ENCODE data around the gene LMF1.

The LMF1 gene

DNA sequence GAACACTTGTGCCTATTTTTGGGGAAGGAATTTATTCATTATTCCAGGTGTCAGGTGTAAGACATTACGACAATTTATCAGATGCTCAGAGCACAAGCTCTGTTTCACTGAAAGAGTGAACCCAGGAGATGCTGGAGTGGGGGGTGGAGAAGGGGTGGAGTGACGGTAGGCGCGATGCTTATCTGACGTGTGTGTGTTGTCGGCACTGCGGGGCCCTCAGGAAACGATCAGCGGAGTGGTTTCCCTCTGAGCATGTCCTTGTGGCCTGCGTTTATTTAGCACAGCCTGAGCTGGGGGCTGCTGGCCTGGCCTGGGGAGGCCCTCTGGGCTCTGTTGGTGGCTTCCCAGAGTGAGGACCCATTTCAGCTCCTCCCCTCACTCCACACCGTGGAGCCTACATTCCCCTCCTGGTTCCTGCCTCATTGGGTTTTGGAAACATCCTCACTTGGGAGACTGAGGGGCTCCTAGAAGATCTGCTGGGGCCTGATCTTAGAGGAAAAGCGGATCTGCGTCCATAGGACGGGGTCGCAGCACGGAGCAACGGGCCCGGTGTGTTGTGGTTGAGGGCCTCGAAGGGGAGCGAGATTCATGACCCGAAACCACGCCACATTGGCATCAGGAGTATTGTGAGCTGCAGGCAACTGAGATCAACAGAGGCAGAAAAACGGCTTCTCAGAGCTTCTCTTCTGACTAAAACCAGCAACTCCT lies 151.3 kb downstream of the LMF1 start:
- no peak for DNase-seq

DNA sequence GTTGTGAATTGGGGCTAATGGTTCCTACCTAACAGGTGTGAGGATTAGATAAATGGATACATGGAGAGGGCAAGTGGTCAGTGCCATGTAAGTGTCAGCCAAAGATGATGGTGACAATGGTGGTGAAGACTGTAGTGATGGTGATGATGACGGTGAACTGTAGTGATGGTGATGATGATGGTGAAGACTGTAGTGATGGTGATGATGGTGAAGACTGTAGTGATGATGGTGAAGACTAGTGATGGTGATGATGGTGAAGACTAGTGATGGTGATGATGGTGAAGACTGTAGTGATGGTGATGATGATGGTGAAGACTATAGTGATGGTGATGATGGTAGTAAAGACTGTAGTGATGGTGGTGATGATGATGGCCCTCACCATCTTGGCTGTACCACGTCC lies 152.2 kb downstream of the LMF1 start:
- no peak for DNase-seq

DNA sequence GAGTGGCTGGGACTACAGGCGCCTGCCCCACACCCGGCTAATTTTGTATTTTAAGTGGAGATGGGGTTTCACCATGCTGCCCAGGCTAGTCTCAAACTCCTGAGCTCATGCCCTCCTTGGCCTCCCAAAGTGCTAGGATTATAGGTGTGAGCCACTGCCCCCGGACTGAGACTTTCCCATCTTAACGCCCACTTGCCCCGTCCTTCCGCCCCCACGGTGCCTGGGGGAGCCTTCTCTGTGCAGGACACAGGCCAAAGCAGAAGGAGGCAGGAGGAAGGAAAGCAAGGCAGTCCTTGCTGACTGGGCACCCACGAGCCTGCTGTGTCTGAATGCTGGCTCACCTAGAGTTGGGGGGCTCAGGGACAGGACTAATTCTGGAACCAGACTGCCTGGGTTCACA lies 152.7 kb downstream of the LMF1 start:
- no peak for DNase-seq

DNA sequence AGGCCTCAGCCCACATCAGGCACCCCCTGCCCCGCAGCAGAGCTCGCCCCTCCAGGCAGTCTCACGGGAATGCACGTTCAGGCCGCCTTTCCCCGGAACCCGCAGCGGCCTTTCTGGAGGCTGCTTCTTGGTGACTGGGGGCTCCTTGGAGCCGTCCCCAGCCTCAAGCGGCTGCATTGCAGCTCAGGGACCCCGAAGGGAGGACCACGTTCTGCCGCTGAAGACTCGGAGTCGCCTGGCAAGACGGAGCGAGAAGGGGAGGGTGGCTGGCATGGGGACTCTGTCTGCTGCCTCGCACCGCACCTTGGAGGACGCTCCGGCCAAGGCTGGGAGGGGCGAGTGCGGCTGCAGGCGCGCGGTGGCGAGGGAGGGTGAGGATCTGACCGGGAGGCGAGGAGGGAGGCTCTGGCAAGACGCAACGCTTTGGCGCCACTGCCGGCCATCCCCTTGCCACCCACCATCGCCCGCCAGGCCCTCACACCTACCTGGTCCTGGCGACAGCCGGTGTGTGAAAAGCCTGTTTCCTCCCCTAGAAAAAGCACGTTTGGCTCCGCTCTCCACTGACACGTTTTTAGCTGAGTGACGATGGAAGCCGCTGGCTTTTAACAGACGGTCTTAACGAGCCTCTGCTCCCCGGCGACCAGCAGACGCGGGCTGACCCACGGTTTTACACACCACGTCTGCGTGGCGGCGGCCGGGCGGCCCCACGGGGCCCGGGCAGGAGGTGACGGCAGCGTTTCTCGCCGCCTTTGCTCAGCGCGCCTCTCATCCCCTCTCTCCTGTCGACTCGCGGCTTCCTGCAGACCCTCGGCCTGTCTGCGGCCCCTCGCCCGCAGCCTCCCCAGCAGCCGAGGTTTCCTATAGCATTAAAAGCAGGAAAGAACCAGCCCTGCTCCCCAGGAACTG lies 153.5 kb downstream of the LMF1 start:
- DNase-seq = no peak

DNA sequence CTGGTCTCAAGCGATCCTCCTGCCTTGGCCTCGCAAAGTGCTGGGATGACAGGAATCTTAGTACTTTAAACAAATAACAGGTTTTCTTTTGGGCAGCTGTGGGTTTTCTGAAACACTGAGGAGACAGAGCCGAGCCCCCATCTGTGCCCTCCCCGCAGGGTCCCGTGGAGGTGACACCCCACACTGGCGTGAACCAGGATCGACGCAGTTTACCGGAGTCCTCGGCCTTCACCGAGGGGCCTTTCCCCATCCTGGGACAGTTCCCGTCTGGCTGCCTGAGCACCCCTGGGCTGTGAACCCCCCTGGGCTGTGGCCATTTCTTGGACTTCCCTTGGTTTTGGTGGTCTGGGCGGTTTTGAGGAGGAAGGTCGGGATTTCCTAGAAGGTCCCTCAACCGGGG lies 154.9 kb downstream of the LMF1 start:
- no peak for DNase-seq

DNA sequence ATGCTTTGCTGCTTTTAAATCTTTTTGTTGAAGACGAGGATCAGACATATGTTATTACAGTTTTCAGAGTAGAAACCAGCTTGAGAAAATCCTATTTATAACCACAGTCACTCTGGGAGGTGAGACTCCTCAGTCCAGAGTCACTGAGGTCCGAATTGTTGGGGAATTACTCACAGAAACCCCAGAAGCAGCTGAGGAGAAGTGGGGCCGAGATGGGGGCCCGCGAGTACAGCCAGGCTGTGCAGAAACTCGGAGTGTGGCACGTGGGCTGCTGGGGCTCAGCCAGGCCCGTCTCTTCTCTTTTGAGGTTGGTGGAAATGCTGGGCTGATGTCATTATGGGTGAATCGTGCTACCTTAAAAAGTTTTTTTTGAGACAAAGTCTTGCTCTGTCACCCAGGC lies 155.8 kb downstream of the LMF1 start:
- DNase-seq = no peak

DNA sequence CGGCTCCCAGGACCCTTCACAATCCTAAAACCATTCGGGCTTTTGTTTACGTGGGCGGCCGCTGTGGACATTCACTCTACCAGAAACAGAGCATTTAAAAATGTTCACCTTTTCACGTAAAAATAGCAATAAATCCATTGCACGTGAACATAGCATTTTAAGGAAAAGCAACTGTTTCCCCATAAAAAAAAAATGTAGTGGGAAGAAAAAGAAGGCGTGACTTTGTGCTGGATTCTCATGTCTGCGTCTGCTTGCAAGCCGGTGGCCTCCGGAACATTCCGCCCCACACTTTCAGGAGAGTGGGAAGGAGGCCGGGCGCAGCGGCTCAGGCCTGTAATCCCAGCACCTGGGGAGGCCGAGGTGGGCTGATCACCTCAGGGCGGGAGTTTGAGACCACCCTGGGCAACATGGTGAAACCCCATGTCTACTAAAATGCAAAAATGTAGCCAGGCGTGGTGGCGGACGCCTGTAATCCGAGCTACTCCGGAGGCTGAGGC lies 156.8 kb downstream of the LMF1 start:
- DNase-seq = no peak

DNA sequence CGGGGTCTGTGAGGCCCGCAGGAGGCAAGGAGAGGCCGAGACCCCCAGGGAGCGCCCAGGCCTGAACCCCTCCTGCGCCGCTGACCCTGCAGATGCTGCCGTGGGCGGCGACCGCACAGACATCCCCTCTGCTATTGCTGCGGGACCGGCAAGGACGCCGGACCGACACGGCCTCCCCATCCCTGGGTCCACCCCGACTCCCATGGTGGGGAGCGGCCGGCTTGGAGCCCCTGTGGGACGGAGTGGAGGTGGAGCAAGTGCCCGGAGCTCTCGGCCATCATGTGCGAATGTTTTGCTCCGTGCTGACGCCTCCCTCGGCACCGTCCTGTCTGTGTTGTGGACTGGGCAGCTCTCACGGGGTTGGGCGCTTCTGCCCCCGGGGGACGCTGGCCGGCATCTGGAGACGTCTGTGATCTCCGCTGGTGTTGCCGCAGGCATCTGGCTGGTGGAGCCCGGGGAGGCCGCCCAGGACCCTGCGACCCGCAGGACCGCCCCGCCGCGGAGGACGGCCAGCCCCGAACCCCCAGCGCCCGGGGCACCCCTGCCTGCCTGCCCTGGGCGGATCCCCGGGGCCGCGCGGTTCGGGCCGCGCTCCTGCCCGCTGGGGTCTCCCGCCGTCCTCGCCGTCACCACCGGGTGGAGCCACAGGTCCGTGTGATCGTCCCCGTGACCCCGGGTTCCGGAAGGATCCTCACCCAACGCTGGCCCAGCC lies 157.4 kb downstream of the LMF1 start:
- peak; percentile 45 for DNase-seq

DNA sequence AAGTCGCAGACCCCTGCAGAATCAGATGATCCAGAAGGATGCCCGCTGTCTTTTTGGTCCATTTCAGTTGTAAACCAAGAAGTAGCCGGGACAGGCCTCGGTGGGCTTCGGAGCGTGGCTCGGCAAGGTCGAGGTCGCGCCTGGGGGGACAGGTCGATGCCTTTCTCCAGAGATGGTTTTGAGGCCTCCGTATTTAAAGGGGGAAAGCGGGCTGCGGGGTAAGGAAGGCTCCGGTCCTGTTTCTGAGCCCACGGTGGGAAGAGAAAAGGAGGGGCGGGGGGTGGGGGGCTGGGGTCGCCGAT lies 162.7 kb downstream of the LMF1 start:
- no peak for DNase-seq

DNA sequence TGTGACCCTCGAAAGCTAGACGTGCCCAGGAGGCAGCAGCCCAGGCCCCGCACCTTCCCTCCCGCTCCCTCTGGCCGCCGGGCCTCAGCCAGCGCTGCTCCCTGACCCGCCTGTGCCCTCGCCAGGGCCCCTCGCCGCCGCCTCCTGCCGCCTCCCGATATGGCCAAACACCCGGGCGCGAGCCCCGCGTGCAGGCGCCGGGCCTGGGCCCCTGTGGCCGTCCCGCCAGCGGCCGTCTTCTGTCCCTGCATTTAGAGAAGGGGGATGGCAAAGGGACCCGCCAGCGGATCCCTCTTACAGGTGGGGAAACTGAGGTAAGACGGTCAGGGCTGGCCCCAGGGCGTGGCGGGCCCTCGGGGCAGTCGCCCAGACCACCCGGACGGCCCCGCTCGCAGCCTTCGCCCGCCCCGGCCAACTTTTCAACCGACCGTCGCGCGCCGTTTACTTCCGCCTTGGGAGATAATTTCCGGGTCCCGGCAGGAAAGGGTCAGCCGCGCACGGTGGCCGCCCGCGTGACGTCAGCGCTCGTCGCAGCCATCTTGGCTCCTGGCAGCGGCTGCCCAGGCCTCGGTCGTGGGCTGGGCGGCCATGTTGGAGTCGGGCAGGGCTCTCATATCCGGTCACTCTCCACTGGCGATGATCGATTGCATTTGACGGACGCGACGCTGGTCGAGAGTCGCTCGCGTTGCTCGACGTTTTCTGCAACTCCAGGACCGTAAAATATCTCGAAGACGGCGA lies 163.3 kb downstream of the LMF1 start:
- DNase-seq = peak; percentile 78

DNA sequence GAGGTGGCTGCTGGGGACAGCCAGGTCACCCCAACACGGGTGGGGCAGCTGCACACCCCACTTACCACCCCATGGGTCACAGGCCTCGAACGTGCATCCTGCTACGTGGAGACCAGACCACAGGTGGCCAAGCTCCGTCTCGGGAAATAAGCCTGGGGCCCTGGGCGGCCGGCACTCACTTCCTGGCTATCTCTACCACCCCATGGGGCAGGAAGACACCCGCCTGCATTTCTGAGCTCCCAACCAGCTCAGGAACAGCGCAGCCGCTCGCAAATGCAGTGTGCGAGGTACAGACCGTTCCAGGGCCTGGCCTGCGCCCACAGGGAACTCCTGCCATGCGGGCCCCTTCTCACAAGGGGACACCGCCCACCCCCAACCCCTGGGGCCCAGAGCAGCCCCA lies 165.3 kb downstream of the LMF1 start:
- DNase-seq = no peak

DNA sequence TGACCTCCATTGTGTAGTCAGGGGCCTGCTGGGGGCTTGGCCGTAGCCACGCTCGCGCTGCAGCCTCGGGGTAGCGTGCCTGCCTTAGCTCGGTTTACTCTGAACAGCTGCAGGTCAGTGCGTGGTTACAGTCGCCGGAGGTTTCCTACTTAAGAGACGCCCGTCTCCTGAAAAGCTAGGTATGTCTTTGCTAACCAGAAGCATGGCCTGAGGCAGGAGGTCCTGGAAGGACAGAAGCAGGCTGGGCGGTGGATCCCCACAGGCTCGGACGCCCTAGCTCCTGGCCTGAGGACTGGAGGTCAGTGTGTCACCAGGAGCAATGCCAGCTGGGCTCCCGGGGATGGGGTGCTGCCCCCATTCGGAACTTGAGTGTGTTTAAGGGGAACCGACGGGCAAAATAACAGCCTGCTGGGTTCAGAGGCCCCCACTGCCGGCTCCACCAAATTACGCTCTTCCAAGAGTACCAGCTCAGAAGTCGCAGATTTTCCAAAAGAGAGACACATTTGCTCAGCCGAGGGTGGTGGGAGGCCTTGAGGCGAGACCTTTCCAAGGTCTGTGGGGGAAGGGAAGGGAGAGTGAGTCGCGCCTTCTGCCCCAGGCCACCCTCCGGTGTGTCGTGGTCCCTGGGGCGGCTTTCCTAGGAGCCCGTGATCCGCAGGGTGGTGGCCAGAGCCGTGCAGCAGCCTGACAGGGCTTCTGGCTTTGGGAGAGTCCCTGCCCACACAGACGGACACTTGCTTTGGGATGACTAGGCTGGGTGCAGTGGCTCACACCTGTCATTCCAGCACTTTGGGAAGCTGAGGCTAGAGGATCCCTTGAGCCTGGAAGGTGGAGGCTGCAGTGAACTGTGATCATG lies 166.4 kb downstream of the LMF1 start:
- DNase-seq = no peak

DNA sequence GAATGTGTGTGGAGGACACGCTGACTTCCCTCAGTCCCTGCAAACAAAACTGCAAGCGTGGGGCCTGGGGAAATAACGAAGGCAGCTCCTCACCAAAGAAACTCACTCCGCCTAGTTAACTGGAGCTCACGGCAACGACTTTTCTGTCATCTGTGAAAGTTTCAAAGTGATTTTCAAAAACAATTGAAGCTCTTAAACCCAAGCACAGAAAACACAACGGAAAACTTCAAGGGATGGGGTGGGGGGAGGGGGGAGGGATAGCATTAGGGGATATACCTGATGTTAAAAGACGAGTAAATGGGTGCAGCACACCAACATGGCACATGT lies 167.1 kb downstream of the LMF1 start:
- DNase-seq = no peak
